Measurements from ENCODE around the gene ATPAF2.

DNA sequence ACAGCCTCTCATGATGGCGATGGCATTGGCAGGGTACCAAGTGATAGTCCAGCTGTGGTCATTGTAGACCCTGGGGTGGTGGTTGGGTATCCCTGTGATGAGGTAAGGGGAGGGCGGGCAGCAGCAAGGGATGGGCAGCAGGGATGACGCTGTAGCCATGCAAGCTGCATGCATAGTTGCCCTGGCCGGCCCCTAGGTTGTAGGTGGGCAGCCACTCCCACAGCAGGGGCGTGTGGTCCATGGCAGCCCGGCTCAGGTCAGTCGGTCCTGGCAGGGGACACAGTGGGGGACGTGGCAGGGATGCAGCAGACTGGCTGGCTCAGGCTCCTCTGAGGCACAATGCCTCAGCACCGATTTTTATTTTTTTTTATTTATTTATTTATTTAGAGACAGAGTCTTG lies 57.6 kb downstream of the ATPAF2 start:
- TF ChIP-seq TCF3 (IDR thresholded peaks at IDR 0.05; ENCODE audit: borderline replicate concordance, insufficient read depth, low read depth, low read length) (no peak), ZZZ3 (IDR thresholded peaks at IDR 0.05; ENCODE audit: control insufficient read depth, insufficient read length, low read depth) (no peak), RCOR1 (conservative IDR thresholded peaks at IDR 0.05; ENCODE audit: low read depth, low read length) (no peak), SMC3 (IDR thresholded peaks at IDR 0.05; ENCODE audit: borderline replicate concordance, low read length) (no peak), LARP7 (IDR thresholded peaks at IDR 0.05) (no peak), ZNF274 (IDR thresholded peaks at IDR 0.05; ENCODE audit: insufficient read depth, insufficient read length) (no peak), POU2F2 (IDR thresholded peaks at IDR 0.05; ENCODE audit: borderline replicate concordance, low read depth, low read length) (no peak)
- TF ChIP-seq, protein P1, sequence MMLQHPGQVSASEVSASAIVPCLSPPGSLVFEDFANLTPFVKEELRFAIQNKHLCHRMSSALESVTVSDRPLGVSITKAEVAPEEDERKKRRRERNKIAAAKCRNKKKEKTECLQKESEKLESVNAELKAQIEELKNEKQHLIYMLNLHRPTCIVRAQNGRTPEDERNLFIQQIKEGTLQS (IDR thresholded peaks at IDR 0.05; ENCODE audit: borderline replicate concordance, extremely low read depth, low read depth, low read length), result no peak
- TF ChIP-seq, protein P2, sequence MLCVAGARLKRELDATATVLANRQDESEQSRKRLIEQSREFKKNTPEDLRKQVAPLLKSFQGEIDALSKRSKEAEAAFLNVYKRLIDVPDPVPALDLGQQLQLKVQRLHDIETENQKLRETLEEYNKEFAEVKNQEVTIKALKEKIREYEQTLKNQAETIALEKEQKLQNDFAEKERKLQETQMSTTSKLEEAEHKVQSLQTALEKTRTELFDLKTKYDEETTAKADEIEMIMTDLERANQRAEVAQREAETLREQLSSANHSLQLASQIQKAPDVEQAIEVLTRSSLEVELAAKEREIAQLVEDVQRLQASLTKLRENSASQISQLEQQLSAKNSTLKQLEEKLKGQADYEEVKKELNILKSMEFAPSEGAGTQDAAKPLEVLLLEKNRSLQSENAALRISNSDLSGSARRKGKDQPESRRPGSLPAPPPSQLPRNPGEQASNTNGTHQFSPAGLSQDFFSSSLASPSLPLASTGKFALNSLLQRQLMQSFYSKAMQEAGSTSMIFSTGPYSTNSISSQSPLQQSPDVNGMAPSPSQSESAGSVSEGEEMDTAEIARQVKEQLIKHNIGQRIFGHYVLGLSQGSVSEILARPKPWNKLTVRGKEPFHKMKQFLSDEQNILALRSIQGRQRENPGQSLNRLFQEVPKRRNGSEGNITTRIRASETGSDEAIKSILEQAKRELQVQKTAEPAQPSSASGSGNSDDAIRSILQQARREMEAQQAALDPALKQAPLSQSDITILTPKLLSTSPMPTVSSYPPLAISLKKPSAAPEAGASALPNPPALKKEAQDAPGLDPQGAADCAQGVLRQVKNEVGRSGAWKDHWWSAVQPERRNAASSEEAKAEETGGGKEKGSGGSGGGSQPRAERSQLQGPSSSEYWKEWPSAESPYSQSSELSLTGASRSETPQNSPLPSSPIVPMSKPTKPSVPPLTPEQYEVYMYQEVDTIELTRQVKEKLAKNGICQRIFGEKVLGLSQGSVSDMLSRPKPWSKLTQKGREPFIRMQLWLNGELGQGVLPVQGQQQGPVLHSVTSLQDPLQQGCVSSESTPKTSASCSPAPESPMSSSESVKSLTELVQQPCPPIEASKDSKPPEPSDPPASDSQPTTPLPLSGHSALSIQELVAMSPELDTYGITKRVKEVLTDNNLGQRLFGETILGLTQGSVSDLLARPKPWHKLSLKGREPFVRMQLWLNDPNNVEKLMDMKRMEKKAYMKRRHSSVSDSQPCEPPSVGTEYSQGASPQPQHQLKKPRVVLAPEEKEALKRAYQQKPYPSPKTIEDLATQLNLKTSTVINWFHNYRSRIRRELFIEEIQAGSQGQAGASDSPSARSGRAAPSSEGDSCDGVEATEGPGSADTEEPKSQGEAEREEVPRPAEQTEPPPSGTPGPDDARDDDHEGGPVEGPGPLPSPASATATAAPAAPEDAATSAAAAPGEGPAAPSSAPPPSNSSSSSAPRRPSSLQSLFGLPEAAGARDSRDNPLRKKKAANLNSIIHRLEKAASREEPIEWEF (IDR thresholded peaks at IDR 0.05; ENCODE audit: insufficient replicate concordance, low read depth, low read length), result no peak
